GM19238 (cell line): ENCODE data around the gene ZC3H4.

Experiments used
- DNase-seq: peaks from one replicate; pipeline ENCODE4 v3.0.0; 2011; ENCODE audit warnings: low spot score; ENCODE audit not compliant: insufficient read length

The ZC3H4 gene

DNA sequence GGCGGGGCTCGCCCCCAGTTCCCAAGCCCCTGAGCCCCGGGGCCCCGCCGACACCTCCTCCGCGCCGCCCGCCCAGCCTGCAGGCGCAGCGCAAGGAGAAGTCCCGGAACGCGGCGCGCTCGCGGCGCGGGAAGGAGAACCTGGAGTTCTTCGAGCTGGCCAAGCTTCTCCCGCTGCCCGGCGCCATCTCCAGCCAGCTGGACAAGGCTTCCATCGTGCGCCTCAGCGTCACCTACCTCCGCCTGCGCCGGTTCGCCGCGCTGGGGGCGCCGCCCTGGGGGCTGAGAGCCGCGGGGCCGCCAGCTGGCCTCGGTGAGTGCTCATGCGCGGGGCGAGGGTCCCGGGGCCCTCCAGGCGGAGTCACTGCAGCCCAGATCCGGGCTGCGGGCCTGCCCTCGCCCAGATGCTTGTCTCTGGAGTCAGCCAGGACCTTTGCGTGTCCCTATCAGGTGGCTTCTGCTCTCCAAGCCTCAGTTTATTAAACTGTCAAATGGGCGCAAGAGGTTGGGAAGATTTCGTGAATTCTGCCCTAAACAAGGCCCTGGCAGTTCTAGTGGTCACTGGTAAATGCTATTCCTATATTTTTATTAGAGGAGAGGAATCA is 91.9 kb downstream of the ZC3H4 start:
- no peak for DNase-seq

DNA sequence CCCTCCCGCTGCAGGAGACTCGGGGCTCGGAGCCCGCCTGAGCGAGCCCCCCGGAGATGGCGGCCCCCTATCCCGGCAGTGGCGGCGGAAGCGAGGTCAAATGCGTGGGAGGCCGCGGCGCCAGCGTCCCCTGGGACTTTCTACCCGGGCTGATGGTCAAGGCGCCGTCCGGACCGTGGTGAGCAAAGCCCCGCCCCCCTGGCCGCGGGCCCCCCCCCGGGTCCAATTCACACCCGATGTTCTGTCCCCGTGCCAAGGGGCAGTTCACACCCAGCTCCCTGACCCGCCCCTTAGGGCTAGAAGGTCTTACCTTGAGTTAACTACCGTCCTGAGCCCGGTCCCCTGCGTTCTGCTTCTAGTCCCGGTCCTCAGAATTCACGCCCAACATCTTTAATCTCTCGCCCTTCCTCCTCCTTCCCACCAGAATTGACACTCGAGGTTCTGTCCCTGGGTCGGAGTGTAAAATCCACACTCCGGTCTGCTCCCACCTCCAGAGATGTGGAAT is 92.5 kb downstream of the ZC3H4 start:
- no peak for DNase-seq

GRCh38 chr19:47020132-47020805 is 93.3 kb downstream of the ZC3H4 start:
- DNase-seq, result no peak

GRCh38 chr19:47019431-47020041 is 94.0 kb downstream of the ZC3H4 start, which contains the start of gene NPAS1:
NPAS1 (plus strand) TSS chr19:47019837; CDS start chr19:47021048, 1,211 bp downstream.
- DNase-seq, result no peak

- no peak for DNase-seq
Measured at GRCh38 chr19:47018923-47019322, 94.7 kb downstream of the ZC3H4 start.
